Measurements from ENCODE around the gene PLXND1. TPM values are rescaled to one million over a fixed set of nuclear protein-coding genes. Genes with fewer than 3 reads are reported as not detected.

PLXND1 gene
- total RNA-seq, 2 donors from 2014 or later: 73.1 to 83.2 TPM

- Histone ChIP-seq H3K27ac (ENCODE audit: low read depth, low read length) (no peak overlapping the region), H3K27me3 (ENCODE audit: control insufficient read depth, insufficient read depth, low read length, poor library complexity, severe bottlenecking) (no peaks in the 10 kb centered on the region), H3K4me3 (ENCODE audit: low read length) (no peak overlapping the region), H3K4me1 (ENCODE audit: control insufficient read depth, insufficient read depth, low read length) (no peaks in the 10 kb centered on the region), H3K9ac (ENCODE audit: extremely low read depth, low read length, poor library complexity, severe bottlenecking) (no peak overlapping the region), H3K9me3 (ENCODE audit: control insufficient read depth, low read length) (no peaks in the 10 kb centered on the region), H3K36me3 (ENCODE audit: control insufficient read depth, insufficient read depth, low read length) (no peaks in the 10 kb centered on the region)
- TF ChIP-seq, protein P1, sequence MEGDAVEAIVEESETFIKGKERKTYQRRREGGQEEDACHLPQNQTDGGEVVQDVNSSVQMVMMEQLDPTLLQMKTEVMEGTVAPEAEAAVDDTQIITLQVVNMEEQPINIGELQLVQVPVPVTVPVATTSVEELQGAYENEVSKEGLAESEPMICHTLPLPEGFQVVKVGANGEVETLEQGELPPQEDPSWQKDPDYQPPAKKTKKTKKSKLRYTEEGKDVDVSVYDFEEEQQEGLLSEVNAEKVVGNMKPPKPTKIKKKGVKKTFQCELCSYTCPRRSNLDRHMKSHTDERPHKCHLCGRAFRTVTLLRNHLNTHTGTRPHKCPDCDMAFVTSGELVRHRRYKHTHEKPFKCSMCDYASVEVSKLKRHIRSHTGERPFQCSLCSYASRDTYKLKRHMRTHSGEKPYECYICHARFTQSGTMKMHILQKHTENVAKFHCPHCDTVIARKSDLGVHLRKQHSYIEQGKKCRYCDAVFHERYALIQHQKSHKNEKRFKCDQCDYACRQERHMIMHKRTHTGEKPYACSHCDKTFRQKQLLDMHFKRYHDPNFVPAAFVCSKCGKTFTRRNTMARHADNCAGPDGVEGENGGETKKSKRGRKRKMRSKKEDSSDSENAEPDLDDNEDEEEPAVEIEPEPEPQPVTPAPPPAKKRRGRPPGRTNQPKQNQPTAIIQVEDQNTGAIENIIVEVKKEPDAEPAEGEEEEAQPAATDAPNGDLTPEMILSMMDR (conservative IDR thresholded peaks at IDR 0.05): no peak
- Mint-ChIP-seq H3K9me3 (no peaks in the 10 kb centered on the region), H3K4me1 (peaks cover 16% of the 10 kb centered on the region), H3K27me3 (ENCODE audit: insufficient read depth) (no peaks in the 10 kb centered on the region), H3K27ac (no peak overlapping the region), H3K36me3 (ENCODE audit: low read depth) (no peaks in the 10 kb centered on the region), H3K4me3 (no peak overlapping the region)
- WGBS, 2 experiments (ENCODE audit: insufficient coverage in 1 of 2, insufficient read length in 1 of 2): 89 to 91% methylated on average over 7 to 9 of the region's 9 CpGs
- DNase-seq: no peak
Observed at GRCh38 chr3:129543999-129544398, 62.5 kb downstream of the PLXND1 start.

GRCh38 chr3:129543156-129543790 is 63.2 kb downstream of the PLXND1 start, which contains the start of gene H1-8:
Gene H1-8 (plus strand): TSS chr3:129543175. CDS start chr3:129543219, 44 bp downstream.
- Mint-ChIP-seq H3K36me3 (ENCODE audit: low read depth) (no peaks in the 10 kb centered on the region), H3K4me3 (no peak within 1 kb of the TSS), H3K27me3 (ENCODE audit: insufficient read depth) (no peaks in the 10 kb centered on the region), H3K9me3 (no peaks in the 10 kb centered on the region), H3K27ac (no peak within 1 kb of the TSS), H3K4me1 (peaks cover 18% of the 10 kb centered on the region)
- Histone ChIP-seq H3K9me3 (ENCODE audit: control insufficient read depth, low read length) (no peaks in the 10 kb centered on the region), H3K4me3 (ENCODE audit: low read length) (no peak within 1 kb of the TSS), H3K36me3 (ENCODE audit: control insufficient read depth, insufficient read depth, low read length) (no peaks in the 10 kb centered on the region), H3K27ac (ENCODE audit: low read depth, low read length) (no peak within 1 kb of the TSS), H3K27me3 (ENCODE audit: control insufficient read depth, insufficient read depth, low read length, poor library complexity, severe bottlenecking) (no peaks in the 10 kb centered on the region), H3K9ac (ENCODE audit: extremely low read depth, low read length, poor library complexity, severe bottlenecking) (no peak within 1 kb of the TSS), H3K4me1 (ENCODE audit: control insufficient read depth, insufficient read depth, low read length) (no peaks in the 10 kb centered on the region)
- TF ChIP-seq, protein P1 (conservative IDR thresholded peaks at IDR 0.05): no peak
- no peak for DNase-seq
- WGBS, 2 experiments (ENCODE audit: insufficient coverage in 1 of 2, insufficient read length in 1 of 2): 90% methylated on average over 10 to 16 of the region's 16 CpGs

- Mint-ChIP-seq H3K4me1 (peaks cover 18% of the 10 kb centered on the region), H3K4me3 (no peak overlapping the region), H3K36me3 (ENCODE audit: low read depth) (no peaks in the 10 kb centered on the region), H3K27ac (no peak overlapping the region), H3K27me3 (ENCODE audit: insufficient read depth) (no peaks in the 10 kb centered on the region), H3K9me3 (no peaks in the 10 kb centered on the region)
- Histone ChIP-seq H3K36me3 (ENCODE audit: control insufficient read depth, insufficient read depth, low read length) (no peaks in the 10 kb centered on the region), H3K27ac (ENCODE audit: low read depth, low read length) (no peak overlapping the region), H3K9ac (ENCODE audit: extremely low read depth, low read length, poor library complexity, severe bottlenecking) (no peak overlapping the region), H3K4me3 (ENCODE audit: low read length) (no peak overlapping the region), H3K27me3 (ENCODE audit: control insufficient read depth, insufficient read depth, low read length, poor library complexity, severe bottlenecking) (no peaks in the 10 kb centered on the region), H3K4me1 (ENCODE audit: control insufficient read depth, insufficient read depth, low read length) (no peaks in the 10 kb centered on the region), H3K9me3 (ENCODE audit: control insufficient read depth, low read length) (no peaks in the 10 kb centered on the region)
- WGBS, 2 experiments (ENCODE audit: insufficient coverage in 1 of 2, insufficient read length in 1 of 2): 93 to 100% methylated on average over 1 to 5 of the region's 5 CpGs
- TF ChIP-seq, protein P1 (conservative IDR thresholded peaks at IDR 0.05): no peak
- DNase-seq: no peak
Observed at GRCh38 chr3:129542747-129543146, 63.7 kb downstream of the PLXND1 start.
